ENCODE measurements around the gene PAMR1. TPM values are rescaled to one million over a fixed set of nuclear protein-coding genes. Genes with fewer than 3 reads are reported as not detected.

PAMR1 gene
- total RNA-seq, 4 donors from 2014 or later = 2.6 to 64.4 (median 9.5) TPM

DNA sequence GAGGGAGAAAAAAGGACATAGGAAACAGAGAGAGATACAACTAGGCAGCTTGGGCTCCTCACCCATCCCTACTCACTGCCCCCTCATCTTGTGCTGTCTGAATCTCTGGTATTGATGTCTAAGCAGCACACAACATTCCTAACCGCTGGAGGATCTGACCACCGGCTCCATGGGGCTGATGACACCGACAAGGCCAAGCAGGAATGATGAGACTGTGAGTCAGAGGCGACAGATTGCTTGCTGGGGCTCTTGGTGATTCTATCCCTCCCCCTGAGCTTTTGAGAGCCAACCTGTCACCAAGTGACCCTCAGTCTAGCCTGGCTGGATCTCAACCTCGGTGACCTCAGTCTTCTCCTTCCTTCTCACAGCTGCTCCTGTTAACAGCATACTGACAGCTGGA, 13.8 kb downstream of the PAMR1 start:
- H3K27me3 ChIP-seq = no peaks in the 10 kb centered on the region
- DNase-seq = no peak
- no peak overlapping the region for H3K27ac ChIP-seq
- no peaks in the 10 kb centered on the region for H3K9me3 ChIP-seq
- H3K4me3 ChIP-seq = no peak overlapping the region
- TF ChIP-seq POLR2A (IDR thresholded peaks at IDR 0.05) = no peak
- TF ChIP-seq, protein P1, sequence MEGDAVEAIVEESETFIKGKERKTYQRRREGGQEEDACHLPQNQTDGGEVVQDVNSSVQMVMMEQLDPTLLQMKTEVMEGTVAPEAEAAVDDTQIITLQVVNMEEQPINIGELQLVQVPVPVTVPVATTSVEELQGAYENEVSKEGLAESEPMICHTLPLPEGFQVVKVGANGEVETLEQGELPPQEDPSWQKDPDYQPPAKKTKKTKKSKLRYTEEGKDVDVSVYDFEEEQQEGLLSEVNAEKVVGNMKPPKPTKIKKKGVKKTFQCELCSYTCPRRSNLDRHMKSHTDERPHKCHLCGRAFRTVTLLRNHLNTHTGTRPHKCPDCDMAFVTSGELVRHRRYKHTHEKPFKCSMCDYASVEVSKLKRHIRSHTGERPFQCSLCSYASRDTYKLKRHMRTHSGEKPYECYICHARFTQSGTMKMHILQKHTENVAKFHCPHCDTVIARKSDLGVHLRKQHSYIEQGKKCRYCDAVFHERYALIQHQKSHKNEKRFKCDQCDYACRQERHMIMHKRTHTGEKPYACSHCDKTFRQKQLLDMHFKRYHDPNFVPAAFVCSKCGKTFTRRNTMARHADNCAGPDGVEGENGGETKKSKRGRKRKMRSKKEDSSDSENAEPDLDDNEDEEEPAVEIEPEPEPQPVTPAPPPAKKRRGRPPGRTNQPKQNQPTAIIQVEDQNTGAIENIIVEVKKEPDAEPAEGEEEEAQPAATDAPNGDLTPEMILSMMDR (IDR thresholded peaks at IDR 0.05) = no peak
- no peaks in the 10 kb centered on the region for H3K4me1 ChIP-seq
- H3K36me3 ChIP-seq = no peaks in the 10 kb centered on the region

DNA sequence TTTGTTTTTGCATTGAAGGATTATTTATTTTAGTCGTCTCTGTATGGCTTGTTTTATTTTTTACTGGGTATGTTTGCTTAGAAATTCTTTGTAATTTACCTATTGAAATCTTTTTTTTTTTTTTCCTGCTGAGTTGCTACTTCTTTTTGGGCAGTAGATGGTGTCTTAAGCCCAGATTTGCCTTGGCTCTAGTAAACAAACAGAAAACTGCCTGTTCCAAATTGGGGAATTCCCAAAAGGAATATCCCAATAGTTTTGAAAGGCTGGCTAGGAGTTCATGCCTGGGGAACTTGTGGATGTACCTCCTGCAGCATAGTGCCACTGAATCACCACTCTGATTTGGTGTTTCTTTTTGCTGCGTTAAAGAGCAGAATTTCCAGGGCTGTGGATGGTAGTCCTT, 17.7 kb downstream of the PAMR1 start:
- Histone ChIP-seq H3K9me3 (no peaks in the 10 kb centered on the region), H3K4me1 (no peaks in the 10 kb centered on the region), H3K36me3 (no peaks in the 10 kb centered on the region), H3K27ac (no peak overlapping the region), H3K27me3 (no peaks in the 10 kb centered on the region), H3K4me3 (no peak overlapping the region)
- TF ChIP-seq POLR2A (IDR thresholded peaks at IDR 0.05) = no peak
- TF ChIP-seq, protein P1 (IDR thresholded peaks at IDR 0.05) = no peak
- no peak for DNase-seq

DNA sequence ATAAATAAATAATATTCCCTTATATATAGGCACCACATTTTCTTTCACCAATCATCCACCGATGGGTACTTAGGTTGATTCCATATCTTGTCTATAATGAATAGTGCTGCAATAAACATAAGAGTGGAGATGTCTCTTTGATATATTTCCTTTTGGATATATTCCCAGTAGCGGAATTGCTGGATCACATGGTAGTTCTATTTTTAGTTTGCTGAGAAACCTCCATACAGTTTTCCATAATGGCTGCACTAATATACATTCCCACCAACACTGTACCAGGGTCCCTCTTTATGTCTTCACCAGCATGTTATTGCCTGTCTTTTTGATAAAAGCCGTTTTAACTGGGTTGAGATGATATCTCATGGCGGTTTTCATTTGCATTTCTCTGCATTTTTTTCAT, 23.6 kb downstream of the PAMR1 start:
- H3K27me3 ChIP-seq = no peaks in the 10 kb centered on the region
- H3K27ac ChIP-seq = no peak overlapping the region
- H3K36me3 ChIP-seq = no peaks in the 10 kb centered on the region
- TF ChIP-seq POLR2A (IDR thresholded peaks at IDR 0.05) = no peak
- TF ChIP-seq, protein P1 (IDR thresholded peaks at IDR 0.05) = no peak
- H3K4me3 ChIP-seq = no peak overlapping the region
- H3K9me3 ChIP-seq = no peaks in the 10 kb centered on the region
- DNase-seq = no peak
- H3K4me1 ChIP-seq = no peaks in the 10 kb centered on the region

DNA sequence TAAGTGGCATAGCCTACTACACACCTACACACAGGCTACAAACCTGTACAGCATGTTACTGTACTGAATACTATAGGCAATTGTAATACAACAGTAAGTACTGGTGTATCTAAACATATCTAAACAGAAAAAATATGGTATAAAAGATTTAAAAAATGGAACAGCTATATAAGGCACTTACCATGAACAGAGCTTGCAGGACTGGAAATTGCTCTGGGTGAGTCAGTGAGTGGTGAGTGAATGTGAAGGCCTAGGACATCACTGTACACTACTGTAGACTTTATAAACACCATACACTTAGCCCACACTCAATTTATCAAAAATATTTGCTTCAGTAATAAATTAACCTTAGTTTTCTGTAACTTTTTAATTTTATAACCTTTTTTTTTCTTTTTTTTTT, 24.7 kb downstream of the PAMR1 start:
- H3K27ac ChIP-seq = no peak overlapping the region
- H3K4me1 ChIP-seq = no peaks in the 10 kb centered on the region
- TF ChIP-seq POLR2A (IDR thresholded peaks at IDR 0.05) = no peak
- TF ChIP-seq, protein P1 (IDR thresholded peaks at IDR 0.05) = no peak
- no peaks in the 10 kb centered on the region for H3K36me3 ChIP-seq
- no peak for DNase-seq
- no peaks in the 10 kb centered on the region for H3K27me3 ChIP-seq
- H3K4me3 ChIP-seq = no peak overlapping the region
- no peaks in the 10 kb centered on the region for H3K9me3 ChIP-seq

GRCh38 chr11:35496416-35496815, 29.0 kb downstream of the PAMR1 start:
- Histone ChIP-seq H3K9me3 (no peaks in the 10 kb centered on the region), H3K36me3 (no peaks in the 10 kb centered on the region), H3K27ac (no peak overlapping the region), H3K4me3 (no peak overlapping the region), H3K4me1 (no peaks in the 10 kb centered on the region), H3K27me3 (no peaks in the 10 kb centered on the region)
- TF ChIP-seq, protein P1 (IDR thresholded peaks at IDR 0.05) = no peak
- TF ChIP-seq POLR2A (IDR thresholded peaks at IDR 0.05) = no peak
- no peak for DNase-seq

DNA sequence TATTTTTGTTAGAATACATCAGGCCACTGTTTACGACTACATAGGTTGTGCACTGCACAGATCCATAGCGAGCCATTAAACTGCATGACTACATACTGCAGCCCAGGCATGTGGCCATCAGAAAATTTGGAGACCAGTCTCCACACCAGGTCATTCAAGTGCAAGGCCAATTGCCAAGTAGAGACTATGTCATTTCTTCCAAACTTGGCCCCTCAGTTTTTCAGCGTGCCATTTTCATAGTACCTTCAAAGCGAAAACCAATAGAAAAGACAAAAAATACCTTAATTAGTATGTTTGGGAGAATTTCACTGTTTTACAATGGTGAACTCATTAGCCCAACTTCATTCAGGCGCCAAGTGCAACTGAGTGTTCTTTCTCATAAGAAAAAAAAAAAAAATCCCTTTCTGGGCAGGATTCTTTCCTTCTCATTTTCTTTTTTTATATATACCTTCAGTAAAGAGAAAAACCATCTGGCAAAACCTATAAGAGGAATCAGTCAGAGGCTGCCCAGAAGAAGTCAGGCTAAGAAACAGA, 30.4 kb downstream of the PAMR1 start:
- DNase-seq = no peak
- Histone ChIP-seq H3K4me3 (no peak overlapping the region), H3K4me1 (no peaks in the 10 kb centered on the region), H3K27me3 (no peaks in the 10 kb centered on the region), H3K36me3 (no peaks in the 10 kb centered on the region), H3K27ac (no peak overlapping the region), H3K9me3 (no peaks in the 10 kb centered on the region)
- TF ChIP-seq, protein P1 (IDR thresholded peaks at IDR 0.05) = no peak
- no peak for TF ChIP-seq POLR2A (IDR thresholded peaks at IDR 0.05)

Data from Peyer's patch (tissue), 4 donors.